GM06990 (cell line): Measurements from ENCODE around the gene NCOA5.
"Not testable (repeated sequence)": the region's sequence is repeated elsewhere in the genome, so short reads cannot be mapped to it uniquely, and the experiment has no call there.

Experiments
- DNase-seq: peaks from one replicate; pipeline ENCODE4 v3.0.0-alpha.2; 2011; ENCODE audit not compliant: insufficient read length; ENCODE audit errors: extremely low read depth
- H3K27me3 ChIP-seq: replicated peaks from 2 replicates; pipeline ENCODE4 v1.6.0; 2011; ENCODE audit warnings: low read length; ENCODE audit not compliant: control insufficient read depth, insufficient read depth
- H3K36me3 ChIP-seq: 2 replicates; pipeline ENCODE4 v1.5.1; 2011; ENCODE audit warnings: low read length; ENCODE audit not compliant: control insufficient read depth, insufficient read depth
- H3K4me3 ChIP-seq: replicated peaks from 2 replicates; pipeline ENCODE4 v1.5.1; 2011; ENCODE audit warnings: low read depth, mild to moderate bottlenecking, control low read depth, low read length
- CTCF ChIP-seq: IDR thresholded peaks from 2 replicates; pipeline ENCODE4 v1.5.1; 2011; ENCODE audit warnings: low read length, control low read depth, mild to moderate bottlenecking, inconsistent platforms; ENCODE audit not compliant: insufficient read depth, poor library complexity, severe bottlenecking

The NCOA5 gene

DNA sequence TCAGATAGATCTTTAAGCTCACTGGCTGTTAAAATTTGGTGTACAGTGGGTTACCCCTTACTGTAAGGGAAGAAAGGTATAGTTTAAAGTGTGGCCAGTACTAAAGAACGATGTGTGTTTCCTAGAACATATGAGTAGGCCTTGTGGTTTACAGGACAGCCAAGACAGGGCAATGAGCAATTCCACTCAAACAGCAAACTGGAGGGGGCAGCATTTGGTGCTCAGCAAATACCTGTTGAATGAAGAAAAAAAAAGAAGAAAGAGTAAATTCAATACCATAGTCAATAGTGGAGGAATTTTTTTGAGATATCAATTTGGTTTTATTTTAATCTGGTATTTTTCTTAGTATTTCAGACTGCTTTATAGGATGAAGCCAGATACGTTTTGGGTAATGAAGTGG is 3.8 kb upstream of the NCOA5 start:
- no peak for TF ChIP-seq CTCF
- no peaks in the 10 kb centered on the region for H3K36me3 ChIP-seq
- no peak overlapping the region for H3K4me3 ChIP-seq
- H3K27me3 ChIP-seq = no peaks in the 10 kb centered on the region
- no peak for DNase-seq

GRCh38 chr20:46091622-46092535 is 2.1 kb upstream of the NCOA5 start:
- H3K4me3 ChIP-seq, H3K27me3 ChIP-seq, H3K36me3 ChIP-seq, DNase-seq: not testable (repeated sequence)

DNA sequence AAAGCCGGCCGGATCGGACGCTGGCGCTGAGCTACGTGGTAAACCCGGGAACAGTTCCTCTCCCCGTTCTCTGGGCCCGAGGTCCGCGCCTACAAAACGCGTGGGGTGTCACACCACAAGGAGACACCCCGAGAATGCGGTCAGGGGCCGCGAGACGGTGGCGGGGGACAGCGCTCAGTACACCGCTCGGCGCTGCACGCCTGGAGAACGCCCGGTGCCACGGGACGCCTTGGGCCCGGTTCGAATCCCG is 670 bp downstream of the NCOA5 start:
- peak overlapping the region; percentile 97 for H3K4me3 ChIP-seq
- H3K27me3 ChIP-seq = no peaks in the 10 kb centered on the region
- no peak for DNase-seq
- no peak for TF ChIP-seq CTCF
- H3K36me3 ChIP-seq = no peaks in the 10 kb centered on the region

DNA sequence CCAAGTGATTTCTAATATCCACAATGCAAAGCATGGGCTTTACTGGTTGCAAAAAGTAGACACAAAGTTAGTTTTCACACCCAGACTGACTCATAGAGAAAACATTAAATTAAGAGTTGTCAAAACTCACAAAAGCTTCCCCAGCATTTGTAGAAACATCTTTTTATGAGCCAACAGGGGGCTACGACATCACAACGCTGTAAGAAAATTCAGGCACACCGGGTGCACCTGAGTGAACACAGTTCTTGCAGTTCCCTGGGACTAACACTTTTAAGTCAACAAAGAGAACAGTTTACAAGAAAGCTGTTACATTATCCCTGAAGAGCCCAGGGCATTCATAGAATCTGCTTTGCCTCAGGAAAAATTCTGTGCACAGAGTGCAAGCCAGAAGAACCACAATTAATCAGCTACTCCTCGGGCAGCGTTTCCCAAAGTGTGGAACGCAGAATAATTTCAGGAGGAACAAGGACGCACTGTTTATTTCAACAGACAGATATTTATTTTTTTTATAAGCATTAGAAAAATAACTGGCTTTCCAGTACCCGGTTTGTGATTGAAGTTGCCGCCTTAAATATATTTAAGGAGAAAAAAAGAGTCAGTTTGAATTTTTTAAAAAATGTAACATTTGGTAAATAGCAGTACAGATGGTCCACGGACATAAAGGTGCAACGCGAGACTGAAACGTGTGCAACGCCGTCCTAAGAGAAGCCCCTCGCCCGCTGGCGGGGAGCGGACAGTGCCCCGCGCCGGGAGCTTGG is 1.2 kb downstream of the NCOA5 start:
- H3K27me3 ChIP-seq = no peaks in the 10 kb centered on the region
- TF ChIP-seq CTCF = no peak
- no peaks in the 10 kb centered on the region for H3K36me3 ChIP-seq
- DNase-seq = no peak
- peak overlapping the region; percentile 97 for H3K4me3 ChIP-seq

DNA sequence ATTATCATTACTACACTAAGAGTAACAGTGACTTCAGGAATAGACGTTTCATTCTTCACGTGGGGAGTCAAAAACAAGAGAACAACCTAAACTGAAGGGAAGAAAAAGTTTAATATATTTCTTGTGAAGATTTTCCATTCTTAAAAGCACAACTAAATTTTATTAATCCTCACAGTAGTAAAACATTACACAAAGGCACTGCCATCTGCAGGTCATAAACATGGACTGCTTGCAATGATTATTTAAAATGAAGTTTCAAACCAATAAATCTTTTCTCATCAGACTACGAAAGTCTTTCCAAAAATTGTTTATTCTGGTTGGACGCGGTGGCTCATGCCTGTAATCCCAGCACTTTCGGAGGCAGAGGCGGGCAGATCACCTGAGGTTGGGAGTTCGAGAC is 2.6 kb downstream of the NCOA5 start:
- peak; percentile 24 for TF ChIP-seq CTCF

GRCh38 chr20:46085179-46085851 is 4.4 kb downstream of the NCOA5 start:
- no peaks in the 10 kb centered on the region for H3K36me3 ChIP-seq
- no peak for DNase-seq
- no peak for TF ChIP-seq CTCF
- no peak overlapping the region for H3K4me3 ChIP-seq
- no peaks in the 10 kb centered on the region for H3K27me3 ChIP-seq

More for the DNA sequence above, 2.6 kb downstream of the NCOA5 start:
- Histone ChIP-seq H3K27me3 (no peaks in the 10 kb centered on the region), H3K4me3 (no peak overlapping the region), H3K36me3 (no peaks in the 10 kb centered on the region)
- DNase-seq = no peak
